GM19193 (cell line): ENCODE data around the gene USP28.

Experiments
- POLR2A ChIP-seq: IDR thresholded peaks from 4 replicates; pipeline ENCODE4 v1.6.1; 2011; ENCODE audit not compliant: insufficient read depth, insufficient read length; ENCODE audit errors: extremely low read depth

USP28 gene, protein sequence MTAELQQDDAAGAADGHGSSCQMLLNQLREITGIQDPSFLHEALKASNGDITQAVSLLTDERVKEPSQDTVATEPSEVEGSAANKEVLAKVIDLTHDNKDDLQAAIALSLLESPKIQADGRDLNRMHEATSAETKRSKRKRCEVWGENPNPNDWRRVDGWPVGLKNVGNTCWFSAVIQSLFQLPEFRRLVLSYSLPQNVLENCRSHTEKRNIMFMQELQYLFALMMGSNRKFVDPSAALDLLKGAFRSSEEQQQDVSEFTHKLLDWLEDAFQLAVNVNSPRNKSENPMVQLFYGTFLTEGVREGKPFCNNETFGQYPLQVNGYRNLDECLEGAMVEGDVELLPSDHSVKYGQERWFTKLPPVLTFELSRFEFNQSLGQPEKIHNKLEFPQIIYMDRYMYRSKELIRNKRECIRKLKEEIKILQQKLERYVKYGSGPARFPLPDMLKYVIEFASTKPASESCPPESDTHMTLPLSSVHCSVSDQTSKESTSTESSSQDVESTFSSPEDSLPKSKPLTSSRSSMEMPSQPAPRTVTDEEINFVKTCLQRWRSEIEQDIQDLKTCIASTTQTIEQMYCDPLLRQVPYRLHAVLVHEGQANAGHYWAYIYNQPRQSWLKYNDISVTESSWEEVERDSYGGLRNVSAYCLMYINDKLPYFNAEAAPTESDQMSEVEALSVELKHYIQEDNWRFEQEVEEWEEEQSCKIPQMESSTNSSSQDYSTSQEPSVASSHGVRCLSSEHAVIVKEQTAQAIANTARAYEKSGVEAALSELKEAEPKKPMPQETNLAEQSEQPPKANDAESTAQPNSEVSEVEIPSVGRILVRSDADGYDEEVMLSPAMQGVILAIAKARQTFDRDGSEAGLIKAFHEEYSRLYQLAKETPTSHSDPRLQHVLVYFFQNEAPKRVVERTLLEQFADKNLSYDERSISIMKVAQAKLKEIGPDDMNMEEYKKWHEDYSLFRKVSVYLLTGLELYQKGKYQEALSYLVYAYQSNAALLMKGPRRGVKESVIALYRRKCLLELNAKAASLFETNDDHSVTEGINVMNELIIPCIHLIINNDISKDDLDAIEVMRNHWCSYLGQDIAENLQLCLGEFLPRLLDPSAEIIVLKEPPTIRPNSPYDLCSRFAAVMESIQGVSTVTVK

DNA sequence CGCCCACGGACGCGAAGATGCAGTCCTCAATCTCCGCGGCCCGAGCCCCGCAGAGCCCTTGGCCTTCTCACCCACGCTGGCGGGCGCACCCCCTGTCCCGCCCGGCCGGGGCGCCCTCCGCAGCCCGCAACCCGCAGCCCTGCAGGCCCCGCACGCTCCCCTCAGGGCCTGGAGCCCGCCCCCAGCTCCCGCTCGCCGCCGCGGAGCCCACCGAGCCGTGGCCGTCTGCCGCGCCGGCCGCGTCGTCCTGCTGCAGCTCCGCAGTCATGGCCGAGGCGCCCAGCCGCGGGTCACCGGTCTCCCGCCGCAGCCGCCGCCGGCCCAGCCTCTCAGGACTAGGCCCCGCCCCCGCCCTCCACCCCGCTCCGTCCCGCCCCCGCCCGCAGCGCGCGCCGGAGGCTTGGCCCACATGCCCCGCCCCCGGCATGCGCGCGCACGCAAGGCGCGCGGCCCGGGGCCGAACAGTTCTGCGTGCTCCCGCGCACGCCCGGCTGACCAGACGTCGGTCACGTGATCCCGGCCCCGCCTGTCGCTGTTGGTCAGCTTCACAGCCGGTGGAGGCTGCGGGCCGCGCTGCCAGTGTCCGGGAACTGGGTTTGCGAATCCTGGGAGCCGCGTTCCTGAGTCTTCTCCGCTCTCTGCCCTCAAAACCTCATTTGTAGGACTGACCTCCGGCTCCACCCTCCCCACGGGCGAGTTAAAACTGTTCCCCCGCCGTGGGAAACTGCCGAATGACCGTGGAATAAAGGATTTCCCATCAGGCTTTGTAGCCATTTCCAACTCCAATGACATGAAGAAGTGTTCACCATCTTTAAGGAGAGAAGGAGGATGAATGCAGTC, at the start of gene USP28:
TSS of gene USP28 (minus strand) at position 339 of the 840 bp plus-strand sequence. CDS start at position 268, 71 bp downstream.
- TF ChIP-seq POLR2A: peak; percentile 98

DNA sequence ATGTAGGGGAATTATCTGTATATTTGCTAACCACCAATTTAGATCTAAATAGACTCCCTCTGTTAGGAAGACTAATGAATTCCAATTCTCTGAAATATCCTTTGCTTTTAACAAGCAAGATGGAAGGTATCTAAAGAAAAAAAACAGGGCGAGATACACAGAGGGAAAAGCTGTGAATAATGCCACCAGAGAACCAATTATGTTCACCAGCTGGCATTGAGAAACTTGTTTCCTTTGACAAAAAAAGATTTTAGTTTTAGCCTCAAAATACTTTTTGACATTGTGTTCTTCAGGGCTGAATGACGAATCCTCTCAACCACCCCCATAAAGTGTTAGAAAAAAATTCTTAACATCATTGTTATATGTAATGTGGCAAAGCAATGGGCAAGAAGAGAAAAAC, 48.2 kb upstream of the USP28 start:
- no peak for TF ChIP-seq POLR2A

DNA sequence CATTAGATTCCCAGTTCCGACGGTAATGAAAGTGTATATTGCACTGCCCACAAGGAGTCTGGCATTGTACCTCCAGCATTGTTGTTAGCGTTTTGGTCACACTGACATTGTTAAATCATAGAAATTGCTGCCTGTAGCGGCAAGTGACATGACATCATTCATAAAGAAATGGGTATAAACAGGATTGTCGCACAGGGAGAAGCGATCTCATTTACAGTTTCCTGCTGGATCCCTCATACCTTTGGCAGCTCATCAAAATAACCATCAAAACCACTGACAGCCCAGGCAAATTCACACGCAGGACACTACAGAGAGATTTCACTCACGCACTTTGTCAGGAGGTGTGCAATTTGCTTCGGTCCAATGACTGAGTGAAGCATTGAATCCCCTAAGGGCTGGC, 32.7 kb upstream of the USP28 start:
- TF ChIP-seq POLR2A: no peak

DNA sequence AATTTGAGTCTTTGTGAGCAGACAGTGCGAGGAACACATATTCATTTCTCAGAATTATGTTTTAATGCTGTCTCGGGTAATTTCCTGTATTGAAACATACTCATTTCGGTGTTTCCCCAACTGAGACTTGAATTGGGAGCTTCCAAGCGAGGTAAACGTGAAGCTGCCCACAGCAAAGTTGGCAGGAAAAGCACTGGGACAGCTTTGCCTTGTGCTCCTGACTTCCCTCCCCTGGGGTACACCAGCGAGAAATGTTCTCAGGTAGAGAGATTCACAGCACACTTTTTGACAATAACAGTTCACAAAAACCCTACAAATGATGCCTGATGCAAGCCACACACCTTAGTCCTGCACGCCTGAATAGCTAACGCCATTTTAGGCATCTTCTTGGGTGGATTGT, 32.3 kb upstream of the USP28 start:
- TF ChIP-seq POLR2A: no peak

DNA sequence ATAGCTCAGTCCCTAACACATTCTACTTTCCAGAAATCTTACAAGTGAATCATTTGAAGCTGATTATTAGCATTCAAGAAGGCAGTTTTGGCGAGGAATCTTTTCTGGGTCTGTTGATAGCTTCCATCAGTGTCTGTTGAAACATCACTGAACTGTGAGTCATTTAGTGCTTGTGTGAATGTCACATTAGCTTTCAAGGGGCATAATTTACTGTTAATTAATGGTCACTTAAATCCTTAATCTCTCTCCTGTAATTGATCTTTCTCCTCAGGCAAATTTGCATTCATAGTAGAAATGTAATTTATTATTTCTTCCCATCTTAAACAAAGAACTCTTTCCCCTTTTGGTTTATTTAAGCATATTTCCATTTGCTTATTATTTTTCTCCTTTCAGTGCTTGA, 31.8 kb upstream of the USP28 start:
- TF ChIP-seq POLR2A: no peak

DNA sequence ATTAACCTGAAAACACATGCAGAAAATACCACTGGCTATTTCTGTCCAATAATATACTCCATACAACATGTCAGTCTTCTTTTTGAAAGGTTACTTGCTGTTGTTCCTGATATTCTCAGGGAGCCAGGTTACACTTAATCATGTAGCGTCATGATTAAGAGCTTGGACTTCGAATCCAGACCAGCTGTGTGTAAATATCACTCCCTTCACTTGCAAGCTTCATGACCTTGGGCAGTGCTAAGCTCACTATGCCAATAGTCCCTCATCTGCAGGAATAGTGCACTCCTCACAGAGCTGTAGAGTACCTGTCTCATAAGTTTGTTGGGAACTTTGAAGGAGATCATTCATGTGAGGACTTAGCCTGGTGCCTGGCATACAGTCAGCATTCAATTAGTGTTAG, 31.1 kb upstream of the USP28 start:
- no peak for TF ChIP-seq POLR2A

DNA sequence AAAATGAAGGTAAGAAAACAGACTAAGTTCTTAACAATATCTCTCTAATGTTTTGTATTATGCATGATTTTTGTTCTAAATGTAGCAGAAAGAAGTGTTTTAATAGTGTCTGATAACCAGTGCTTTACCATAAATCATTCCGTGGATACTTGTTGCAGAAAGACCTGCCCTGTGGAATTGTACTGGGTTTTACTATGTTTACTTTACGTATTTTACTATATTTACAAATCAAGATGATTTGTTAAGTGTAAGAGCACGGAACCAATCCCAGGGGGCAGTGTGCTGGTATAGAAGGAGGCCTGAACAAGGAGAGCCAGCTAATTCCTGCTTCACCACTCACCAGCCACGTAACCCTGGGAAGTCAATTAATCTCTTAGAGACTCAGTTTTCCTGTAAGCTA, 30.7 kb upstream of the USP28 start:
- TF ChIP-seq POLR2A: no peak

DNA sequence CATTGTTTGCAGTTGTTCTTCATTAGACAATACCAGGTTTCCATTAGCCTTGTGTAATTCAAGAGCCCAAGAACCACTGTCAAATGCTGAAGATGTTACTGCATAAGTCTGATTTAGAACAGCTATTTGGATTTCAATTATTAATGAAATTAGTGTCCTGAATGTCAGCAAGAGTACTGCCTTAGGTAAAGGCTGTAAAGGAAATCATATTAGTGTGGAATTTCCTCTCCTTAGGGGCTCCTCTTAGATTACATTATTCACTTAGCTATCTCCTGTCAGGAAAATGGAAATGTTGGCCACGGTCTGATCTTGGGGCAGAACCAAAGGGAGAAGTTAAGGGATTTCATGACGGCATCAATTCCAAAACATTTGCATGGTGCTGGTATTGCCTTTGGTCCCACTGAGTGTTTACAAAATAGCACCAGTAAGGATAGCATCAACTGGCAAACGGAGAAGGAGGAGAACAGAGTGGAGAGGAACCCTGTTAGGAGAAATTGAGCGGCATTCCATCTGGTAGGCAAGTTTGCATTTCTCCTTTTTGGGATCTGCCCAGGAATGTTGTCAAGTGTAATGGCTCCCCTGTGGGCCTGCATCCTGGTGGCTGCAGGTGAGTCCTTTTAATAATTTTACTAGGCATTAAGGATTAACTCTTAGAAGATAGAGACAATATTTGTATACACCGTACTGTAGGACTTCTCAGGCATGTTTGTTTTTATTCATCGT, 29.2 kb upstream of the USP28 start, which contains the start of gene HTR3B:
TSS of gene HTR3B (plus strand) at position 418 of the 723 bp plus-strand sequence. CDS start at position 556, 138 bp downstream.
- no peak for TF ChIP-seq POLR2A

DNA sequence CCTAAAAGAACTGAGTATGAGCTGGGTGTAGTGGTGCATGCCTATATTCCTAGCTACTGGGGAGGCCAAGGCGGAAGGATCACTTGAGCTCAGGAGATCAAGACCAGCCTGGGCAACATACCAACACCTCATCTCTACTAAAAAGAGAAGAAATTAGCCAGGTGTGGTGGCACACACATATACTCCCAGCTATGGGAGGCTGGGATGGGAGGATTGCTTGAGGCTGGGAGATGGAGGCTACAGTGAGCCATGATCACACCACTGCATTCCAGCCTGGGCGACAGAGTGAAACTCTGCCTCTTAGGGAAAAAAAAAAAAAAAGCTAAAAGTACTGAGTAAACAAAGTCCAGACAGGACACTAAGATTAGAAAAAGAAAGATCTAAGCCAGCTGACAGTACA, 25.8 kb upstream of the USP28 start:
- no peak for TF ChIP-seq POLR2A

DNA sequence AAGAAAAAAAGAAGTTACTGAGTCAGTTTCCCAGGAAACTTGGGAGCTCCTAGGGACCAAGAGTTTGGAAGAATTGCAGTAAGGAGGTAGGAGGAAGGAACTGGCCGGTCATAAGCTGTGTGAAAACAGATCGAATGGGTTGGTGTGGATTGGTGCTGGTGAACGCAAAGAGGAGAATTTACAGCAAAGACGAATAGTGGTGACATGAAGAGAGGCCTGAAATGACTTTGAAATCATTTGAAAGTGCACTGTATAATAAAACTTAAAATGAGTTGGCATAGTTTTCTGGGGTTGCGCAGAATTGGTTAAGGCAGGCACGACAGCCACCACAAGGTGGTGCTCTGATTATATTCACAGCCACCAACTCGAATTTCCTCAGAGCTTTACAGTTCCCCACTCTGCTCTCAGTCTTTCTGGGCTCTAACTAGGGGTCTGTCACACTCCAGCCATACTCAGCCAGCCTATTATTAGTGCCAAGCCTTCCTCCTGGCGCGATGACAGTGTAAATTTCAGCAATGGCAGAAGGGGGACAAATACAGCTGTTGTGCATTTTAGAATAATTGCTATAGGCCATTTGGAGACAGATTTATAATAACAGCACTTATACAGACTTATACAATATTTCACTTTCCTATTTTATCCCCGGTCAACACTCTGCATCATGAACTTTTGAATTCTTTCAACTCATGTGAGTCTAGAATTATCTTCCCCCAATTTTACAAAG, 20.9 kb upstream of the USP28 start:
- no peak for TF ChIP-seq POLR2A

DNA sequence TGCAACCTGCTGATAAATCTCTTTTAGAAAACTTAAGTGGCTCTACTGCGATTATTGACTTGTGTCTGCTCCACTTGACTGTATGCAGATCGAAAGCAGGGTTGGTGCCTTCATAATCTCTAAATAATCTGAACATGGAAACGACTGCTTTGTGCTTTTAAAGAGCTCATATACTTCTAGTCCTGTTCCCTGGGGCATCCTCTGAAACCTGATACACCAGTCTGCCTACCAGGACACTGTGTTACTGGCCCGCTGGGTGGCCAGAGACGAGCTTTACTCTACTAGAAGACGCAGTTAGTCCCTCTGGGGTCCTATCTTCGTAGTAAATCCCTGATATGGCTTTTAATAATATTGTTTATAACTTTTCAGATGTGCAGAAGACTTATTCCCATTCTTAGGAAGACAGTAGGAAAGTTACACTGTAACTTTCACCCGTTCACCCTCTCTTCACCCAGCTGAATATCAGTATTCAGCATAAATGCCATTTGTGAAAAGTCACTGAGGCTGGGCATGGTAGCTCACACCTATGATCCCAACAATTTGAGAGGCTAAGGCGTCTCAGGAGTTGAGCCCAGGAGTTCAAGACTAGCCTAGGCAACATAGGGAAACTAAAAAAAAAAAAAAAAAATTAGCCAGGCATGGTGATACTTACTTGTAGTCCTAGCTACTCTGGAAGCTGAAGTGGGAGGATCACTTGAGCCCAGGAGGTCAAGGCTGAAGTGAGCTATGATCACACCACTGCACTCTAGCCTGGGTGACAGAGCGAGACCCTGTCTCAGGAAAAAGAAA, 20.2 kb upstream of the USP28 start:
- TF ChIP-seq POLR2A: no peak

DNA sequence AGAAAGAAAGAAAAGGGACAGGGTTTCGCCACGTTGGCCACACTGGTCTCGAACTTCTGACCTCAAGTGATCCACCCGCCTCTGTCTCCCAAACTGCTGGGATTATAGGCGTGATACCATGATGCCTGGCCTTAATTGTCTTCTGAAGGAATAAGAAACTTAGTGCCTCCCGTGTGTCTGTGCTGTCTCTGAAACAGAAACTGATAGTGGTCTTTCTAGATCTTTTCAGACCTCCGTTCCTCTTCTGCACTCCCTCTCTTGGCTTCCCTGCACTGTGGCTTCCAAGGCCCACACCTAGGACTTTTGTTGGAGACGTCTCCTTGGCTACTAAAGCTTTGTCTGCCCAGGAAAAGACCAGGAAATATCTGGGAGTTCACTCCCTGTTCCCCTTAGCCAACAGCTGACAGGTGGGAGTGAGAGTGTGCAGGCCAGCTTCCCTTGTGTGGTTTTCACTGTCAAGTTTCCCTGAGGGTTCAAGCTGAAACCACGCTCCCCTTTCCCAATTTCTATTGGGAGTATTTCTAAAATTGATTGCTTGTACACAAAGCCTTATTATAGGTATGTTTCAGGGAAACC, 19.1 kb upstream of the USP28 start:
- no peak for TF ChIP-seq POLR2A

DNA sequence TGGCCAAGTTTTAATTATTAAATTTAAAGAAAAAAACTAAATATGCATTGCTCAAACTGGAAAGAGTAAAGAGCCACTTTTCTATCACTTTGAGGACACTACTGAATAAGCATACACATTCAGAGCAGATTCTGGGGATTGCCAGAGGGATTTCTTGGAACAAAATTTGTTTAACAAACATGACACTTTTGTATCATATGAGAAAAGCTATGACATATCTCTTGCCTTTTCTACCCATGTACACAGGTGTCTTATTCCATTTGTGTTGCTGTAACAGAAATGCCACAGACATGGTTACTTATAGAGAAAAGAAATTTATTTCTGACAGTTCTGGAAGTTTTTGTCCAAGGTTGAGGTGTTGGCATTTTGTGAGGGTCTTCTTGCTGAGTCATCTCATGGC, 13.5 kb upstream of the USP28 start:
- no peak for TF ChIP-seq POLR2A

DNA sequence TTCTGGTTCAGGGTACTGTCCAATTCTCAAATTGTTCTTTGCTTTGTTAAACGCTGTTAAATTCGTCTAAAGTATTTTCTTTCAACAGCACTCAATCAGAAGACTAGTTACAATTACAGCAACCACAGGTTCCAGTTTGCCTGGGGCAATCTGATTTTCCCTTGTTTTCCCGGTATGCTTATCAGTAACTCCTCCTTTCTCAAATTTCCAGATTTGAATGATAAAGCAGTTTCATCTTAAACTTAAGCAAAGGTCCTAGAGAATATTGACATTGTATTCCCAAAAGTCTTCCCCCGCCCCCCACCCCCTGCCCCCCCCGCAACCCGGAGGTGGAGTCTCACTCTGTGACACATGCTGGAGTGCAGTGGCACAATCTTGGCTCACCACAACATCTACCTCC, 10.5 kb upstream of the USP28 start:
- TF ChIP-seq POLR2A: no peak
